Naive thymus-derived CD8-positive, alpha-beta T cell (primary cell): Measurements from ENCODE around the gene LSM14B. TPM values are rescaled to one million over a fixed set of nuclear protein-coding genes. Genes with fewer than 3 reads are reported as not detected.

Experiments
- ATAC-seq, 2 donors: fragments of 150-1000 bp; cut with Tn5 transposase in 1 of 2; sonication (Bioruptor Pico), chemical (Tn5 transposase) in 1 of 2; 1 replicate in 1 of 2; 2 replicates in 1 of 2; pipeline ENCODE4 v1.10.0; 2021; ENCODE audit warnings: mild to moderate bottlenecking in 2 of 2, moderate library complexity in 2 of 2
- POLR2A ChIA-PET: fragments of 350-600 bp; sonication (Branson Sonifier 250); formaldehyde crosslinking; loops from one replicate; lab custom pipeline; 2021; ENCODE audit warnings: antibody characterized with exemption; lab: Charles Lee
- DNase-seq, 10 donors: peaks; one replicate each; pipeline versions ENCODE4 v3.0.0 to v3.0.0-alpha.2; 2020 to 2022
- H3K27ac Mint-ChIP-seq, 10 donors: one replicate each; pipeline ENCODE4 v1.8.0; 2020 to 2022; ENCODE audit warnings: mild to moderate bottlenecking in 10 of 10, mixed read lengths in 10 of 10, moderate library complexity in 4 of 10, inconsistent platforms in 1 of 10
- H3K27me3 Mint-ChIP-seq, 5 donors: one replicate each; pipeline ENCODE4 v1.8.0; 2021 to 2022; ENCODE audit warnings: mixed read lengths in 5 of 5
- H3K36me3 Mint-ChIP-seq, 3 donors: one replicate each; pipeline ENCODE4 v1.8.0; 2020 to 2022; ENCODE audit warnings: mixed read lengths in 3 of 3, mild to moderate bottlenecking in 2 of 3, inconsistent platforms in 1 of 3
- H3K4me1 Mint-ChIP-seq, 4 donors: one replicate each; pipeline ENCODE4 v1.8.0; 2021 to 2022; ENCODE audit warnings: mixed read lengths in 4 of 4
- H3K4me3 Mint-ChIP-seq, 10 donors: one replicate each; pipeline ENCODE4 v1.8.0; 2020 to 2022; ENCODE audit warnings: mild to moderate bottlenecking in 10 of 10, mixed read lengths in 10 of 10, moderate library complexity in 6 of 10, inconsistent platforms in 1 of 10
- H3K9me3 Mint-ChIP-seq, 9 donors: one replicate each; pipeline ENCODE4 v1.8.0; 2020 to 2022; ENCODE audit warnings: mixed read lengths in 9 of 9, mild to moderate bottlenecking in 3 of 9, inconsistent platforms in 1 of 9, moderate library complexity in 1 of 9
- polyA plus RNA-seq, 3 donors: library from polyadenylated mRNA; unstranded; fragments of 300-500 nt; fragmentation: Illumina TruSeq; gene quantifications; one replicate each; pipeline ENCODE4 v1.2.3, GENCODE V29; 2021
- total RNA-seq, 8 experiments: library from RNA in 2 of 8; stranded (reverse) in 2 of 8; gene quantifications; one replicate each; pipeline ENCODE4 v1.2.3 and lab custom pipeline; 2021 to 2026

LSM14B gene
- total and polyA plus RNA-seq, 5 experiments from 2014 or later = 1.5 to 55.8 (median 2.4) TPM

DNA sequence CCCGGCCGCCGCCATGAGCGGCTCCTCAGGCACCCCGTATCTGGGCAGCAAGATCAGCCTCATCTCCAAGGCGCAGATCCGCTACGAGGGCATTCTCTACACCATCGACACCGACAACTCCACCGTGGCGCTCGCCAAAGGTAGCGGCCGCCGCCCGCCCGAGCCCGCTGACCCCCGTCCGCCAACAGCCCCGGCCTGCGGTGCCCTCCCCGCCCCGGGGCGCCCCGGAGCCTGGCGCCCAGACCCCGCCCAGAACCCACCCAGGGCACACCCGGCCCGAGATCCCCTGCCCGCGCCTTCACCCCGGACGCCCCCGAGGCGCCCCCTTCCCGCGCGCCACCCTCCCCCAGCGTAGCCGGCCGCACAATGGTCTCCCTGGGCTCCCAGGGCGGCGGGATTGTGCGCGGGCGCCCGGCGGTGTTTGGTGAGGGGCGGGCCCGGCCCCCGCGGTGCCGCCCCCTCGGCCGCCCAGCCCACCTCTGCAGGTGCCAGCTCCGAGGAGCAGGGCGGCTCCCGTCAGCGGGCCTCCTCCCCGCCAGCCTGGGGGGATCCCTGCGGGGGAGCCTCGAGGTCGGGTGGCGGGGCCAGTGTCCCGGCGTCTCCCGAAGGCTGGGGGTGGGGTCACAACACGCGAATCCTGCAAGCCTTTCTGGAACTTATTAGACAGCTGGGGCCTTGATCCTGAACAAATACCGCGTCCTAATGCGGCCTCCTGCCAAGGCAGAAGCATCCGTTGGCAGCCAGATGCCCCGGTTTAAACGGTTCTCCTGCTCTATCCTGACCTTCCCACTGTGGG is 577 bp downstream of the LSM14B start:
- peaks cover 0 to 38% (median 4%) of the 10 kb centered on the region in 3 donors for H3K36me3 Mint-ChIP-seq
- peak in 9 of 10 donors; percentile 35 to 70 (median 59) for DNase-seq
- peak overlapping the region in 9 of 10 donors; percentile 69 to 90 (median 84) for H3K27ac Mint-ChIP-seq
- POLR2A ChIA-PET = interaction anchor here (0.6 to 6.8 kb wide), 10 partner anchors 10 to 888 kb away, joined by 3 to 158 read pairs (median 12); partner anchors contain the start of genes PSMA7, SS18L1 and TAF4
- H3K4me3 Mint-ChIP-seq = peak overlapping the region; percentile 80 to 92 (median 85)
- H3K9me3 Mint-ChIP-seq = peaks cover 0 to 5% (median 0%) of the 10 kb centered on the region in 9 donors
- ATAC-seq = peak; percentile 25 to 34
- H3K27me3 Mint-ChIP-seq = no peaks in the 10 kb centered on the region
- peaks cover 25 to 65% (median 58%) of the 10 kb centered on the region in 4 donors for H3K4me1 Mint-ChIP-seq

DNA sequence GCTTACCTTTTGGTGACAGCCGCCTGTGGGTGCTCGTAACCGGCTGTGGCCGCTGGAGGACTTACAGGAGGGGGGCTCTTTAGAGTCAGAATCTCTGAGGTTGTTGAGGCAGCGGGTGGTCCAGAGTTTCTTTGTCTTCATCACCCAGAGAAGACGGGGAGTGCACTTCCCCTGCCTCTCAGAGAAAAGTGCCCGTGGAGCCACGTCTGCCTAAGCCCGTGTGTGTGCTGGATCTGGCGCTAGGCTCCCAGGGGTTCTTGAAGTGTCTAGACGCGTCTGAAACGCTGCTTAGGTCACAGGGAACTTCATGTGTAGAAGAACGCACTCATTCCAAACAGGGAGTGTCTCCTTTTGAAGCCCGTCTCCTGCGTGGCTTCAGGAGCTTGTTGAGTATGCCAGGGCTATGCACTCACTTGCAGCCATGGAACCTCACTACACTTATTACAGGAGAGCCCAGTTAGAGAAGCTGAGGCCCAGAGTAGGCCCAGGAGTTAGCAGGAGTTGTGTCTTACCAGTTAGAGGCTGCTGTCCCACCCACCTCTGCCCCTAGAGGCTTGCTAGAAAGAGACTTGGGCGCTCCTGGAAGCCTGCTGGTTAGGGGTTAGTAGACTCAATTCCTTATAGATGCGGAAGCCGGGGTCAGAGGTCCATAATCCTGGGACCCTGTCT is 1.3 kb downstream of the LSM14B start:
- DNase-seq (peak in 1 of 10 donors; percentile 57), ATAC-seq (no peak)
- peak overlapping the region; percentile 80 to 92 (median 85) for H3K4me3 Mint-ChIP-seq
- H3K27ac Mint-ChIP-seq = peak overlapping the region in 9 of 10 donors; percentile 69 to 92 (median 84)
- H3K27me3 Mint-ChIP-seq = no peaks in the 10 kb centered on the region
- peaks cover 0 to 5% (median 0%) of the 10 kb centered on the region in 9 donors for H3K9me3 Mint-ChIP-seq
- peaks cover 0 to 45% (median 7%) of the 10 kb centered on the region in 3 donors for H3K36me3 Mint-ChIP-seq
- H3K4me1 Mint-ChIP-seq = peaks cover 27 to 65% (median 60%) of the 10 kb centered on the region in 4 donors
- POLR2A ChIA-PET = interaction anchor here (1.9 to 6.8 kb wide), 5 partner anchors 12 to 93 kb away, joined by 5 to 58 read pairs (median 17); partner anchors contain the start of genes PSMA7 and SS18L1

DNA sequence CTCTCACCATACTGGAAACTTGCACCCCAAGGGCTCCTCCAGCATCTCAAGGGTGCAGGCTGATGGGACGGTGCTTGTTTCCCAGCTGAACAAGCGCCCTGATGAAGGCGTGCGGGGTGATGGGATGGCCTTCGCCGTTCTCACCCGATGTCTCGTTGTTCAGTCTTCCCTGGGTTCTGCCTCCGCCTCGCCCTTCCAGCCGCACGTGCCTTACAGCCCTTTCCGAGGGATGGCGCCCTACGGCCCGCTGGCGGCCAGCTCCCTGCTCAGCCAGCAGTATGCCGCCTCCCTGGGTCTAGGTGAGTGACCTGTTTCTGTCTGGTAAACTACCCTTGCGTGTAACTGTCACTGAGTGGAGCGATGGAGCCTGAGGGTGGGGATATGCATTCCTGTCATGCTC is 3.9 kb downstream of the LSM14B start:
- H3K4me3 Mint-ChIP-seq = peak overlapping the region in 2 of 10 donors; percentile 1 to 19

DNA sequence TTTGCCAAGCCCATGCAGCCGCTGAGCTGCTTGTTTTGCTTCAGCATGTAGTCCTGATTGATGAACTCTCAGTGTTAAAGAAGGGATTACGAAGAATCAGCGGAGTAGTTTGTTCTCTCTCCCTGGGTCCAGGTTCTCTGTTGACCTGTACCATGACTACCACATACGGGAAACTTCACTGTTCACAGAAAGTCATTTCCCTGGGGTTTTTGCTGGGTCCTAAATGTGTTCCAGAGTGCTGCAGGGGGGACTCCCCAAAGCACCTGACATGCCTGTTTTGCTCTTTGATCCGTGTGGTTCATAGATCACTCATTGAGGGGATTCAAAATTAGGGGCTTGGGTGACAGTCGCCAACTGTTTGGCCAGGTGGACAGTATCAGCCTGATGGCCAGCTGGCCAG is 5.5 kb downstream of the LSM14B start:
- Mint-ChIP-seq H3K36me3 (peaks cover 0 to 85% (median 12%) of the 10 kb centered on the region in 3 donors), H3K27me3 (no peaks in the 10 kb centered on the region), H3K4me1 (peaks cover 28 to 70% (median 62%) of the 10 kb centered on the region in 4 donors), H3K4me3 (peak overlapping the region in 1 of 10 donors; percentile 24), H3K27ac (peak overlapping the region in 6 of 10 donors; percentile 25 to 87 (median 60)), H3K9me3 (no peaks in the 10 kb centered on the region)
- POLR2A ChIA-PET = interaction anchor here (3.2 kb wide), 1 partner anchor 61 kb away, joined by 15 read pairs; the partner anchor contains the start of gene TAF4
- DNase-seq (no peak), ATAC-seq (no peak)

More for the DNA sequence above, 3.9 kb downstream of the LSM14B start:
- Mint-ChIP-seq H3K27me3 (no peaks in the 10 kb centered on the region), H3K36me3 (peaks cover 0 to 70% (median 12%) of the 10 kb centered on the region in 3 donors), H3K27ac (peak overlapping the region in 2 of 10 donors; percentile 51 to 64), H3K9me3 (peaks cover 0 to 2% (median 0%) of the 10 kb centered on the region in 9 donors), H3K4me1 (peaks cover 21 to 63% (median 52%) of the 10 kb centered on the region in 4 donors)
- POLR2A ChIA-PET = interaction anchor here (3.2 to 6.8 kb wide), 3 partner anchors 9 to 60 kb away, joined by 15 to 58 read pairs (median 44); partner anchors contain the start of genes PSMA7, SS18L1 and TAF4
- peak in 1 of 10 donors; percentile 34 for DNase-seq
- no peak for ATAC-seq

DNA sequence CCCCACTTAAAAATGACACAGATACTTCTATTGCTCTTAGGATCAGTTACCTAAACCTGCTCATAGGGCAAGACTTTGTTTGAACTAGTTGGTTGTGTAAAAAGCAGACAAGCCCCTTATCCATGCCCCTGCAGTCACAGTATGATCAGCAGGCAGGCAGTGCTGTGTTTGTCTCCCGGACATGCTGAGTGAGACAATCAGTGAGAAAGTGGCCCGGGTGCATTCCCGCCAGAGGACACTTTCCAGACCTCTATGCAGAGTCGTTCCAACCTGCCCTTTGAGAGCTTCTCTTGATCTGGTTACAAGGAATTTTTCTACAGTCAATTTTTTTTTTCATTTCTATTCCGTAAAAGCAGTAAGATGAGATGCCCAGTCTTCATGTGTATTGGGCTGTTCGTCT is 6.2 kb downstream of the LSM14B start:
- no peak overlapping the region for H3K4me3 Mint-ChIP-seq
- H3K36me3 Mint-ChIP-seq = peaks cover 0 to 92% (median 12%) of the 10 kb centered on the region in 3 donors
- no peaks in the 10 kb centered on the region for H3K27me3 Mint-ChIP-seq
- peaks cover 27 to 72% (median 61%) of the 10 kb centered on the region in 4 donors for H3K4me1 Mint-ChIP-seq
- DNase-seq (peak in 1 of 10 donors; percentile 15), ATAC-seq (no peak)
- H3K9me3 Mint-ChIP-seq = no peaks in the 10 kb centered on the region
- POLR2A ChIA-PET = interaction anchor here (0.8 to 3.2 kb wide), 2 partner anchors 62 to 97 kb away, joined by 3 to 15 read pairs; partner anchors contain the start of gene TAF4
- H3K27ac Mint-ChIP-seq = peak overlapping the region in 5 of 10 donors; percentile 20 to 87 (median 73)

DNA sequence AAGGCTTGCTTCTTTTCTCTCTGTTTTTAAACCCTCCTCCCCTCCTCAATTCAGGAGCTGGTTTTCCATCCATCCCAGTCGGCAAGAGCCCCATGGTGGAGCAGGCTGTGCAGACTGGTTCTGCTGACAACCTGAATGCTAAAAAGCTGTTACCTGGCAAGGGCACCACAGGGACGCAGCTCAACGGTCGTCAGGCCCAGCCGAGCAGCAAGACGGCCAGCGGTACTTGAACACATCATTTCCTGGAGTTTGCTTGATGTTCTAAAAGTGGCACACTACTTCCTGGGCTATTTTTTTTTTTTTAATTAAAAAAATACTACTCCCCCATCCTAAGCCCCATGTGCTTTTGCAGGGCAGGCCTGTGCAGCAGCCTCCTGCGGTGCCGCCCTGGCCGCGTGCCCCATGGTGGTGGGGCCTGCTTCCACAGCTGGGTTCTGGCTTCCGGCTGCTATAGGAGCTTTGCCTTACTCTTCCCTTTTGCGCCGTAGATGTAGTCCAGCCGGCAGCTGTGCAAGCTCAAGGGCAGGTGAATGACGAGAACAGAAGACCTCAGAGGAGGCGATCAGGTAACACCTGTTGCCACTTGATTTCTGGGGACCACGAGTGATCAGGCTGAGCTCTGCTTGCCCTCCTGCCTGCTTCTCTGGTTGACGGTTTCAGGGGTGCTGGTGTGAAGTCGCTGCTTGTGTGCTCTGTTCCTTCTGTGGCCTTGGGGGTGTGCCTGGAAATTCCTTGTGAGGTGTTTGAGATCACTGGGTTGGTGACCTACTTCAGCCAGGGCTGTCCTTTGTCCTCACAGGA is 7.7 kb downstream of the LSM14B start:
- ATAC-seq = peak; percentile 36
- peak overlapping the region in 7 of 10 donors; percentile 13 to 91 (median 64) for H3K27ac Mint-ChIP-seq
- peak overlapping the region in 2 of 10 donors; percentile 19 to 24 for H3K4me3 Mint-ChIP-seq
- no peaks in the 10 kb centered on the region for H3K27me3 Mint-ChIP-seq
- H3K9me3 Mint-ChIP-seq = no peaks in the 10 kb centered on the region
- peaks cover 21 to 64% (median 49%) of the 10 kb centered on the region in 4 donors for H3K4me1 Mint-ChIP-seq
- POLR2A ChIA-PET = interaction anchor here (1.7 kb wide), 1 partner anchor 64 kb away, joined by 10 read pairs; the partner anchor contains the start of gene TAF4
- H3K36me3 Mint-ChIP-seq = peaks cover 0 to 94% (median 11%) of the 10 kb centered on the region in 3 donors
- DNase-seq = peak in 1 of 10 donors; percentile 37

DNA sequence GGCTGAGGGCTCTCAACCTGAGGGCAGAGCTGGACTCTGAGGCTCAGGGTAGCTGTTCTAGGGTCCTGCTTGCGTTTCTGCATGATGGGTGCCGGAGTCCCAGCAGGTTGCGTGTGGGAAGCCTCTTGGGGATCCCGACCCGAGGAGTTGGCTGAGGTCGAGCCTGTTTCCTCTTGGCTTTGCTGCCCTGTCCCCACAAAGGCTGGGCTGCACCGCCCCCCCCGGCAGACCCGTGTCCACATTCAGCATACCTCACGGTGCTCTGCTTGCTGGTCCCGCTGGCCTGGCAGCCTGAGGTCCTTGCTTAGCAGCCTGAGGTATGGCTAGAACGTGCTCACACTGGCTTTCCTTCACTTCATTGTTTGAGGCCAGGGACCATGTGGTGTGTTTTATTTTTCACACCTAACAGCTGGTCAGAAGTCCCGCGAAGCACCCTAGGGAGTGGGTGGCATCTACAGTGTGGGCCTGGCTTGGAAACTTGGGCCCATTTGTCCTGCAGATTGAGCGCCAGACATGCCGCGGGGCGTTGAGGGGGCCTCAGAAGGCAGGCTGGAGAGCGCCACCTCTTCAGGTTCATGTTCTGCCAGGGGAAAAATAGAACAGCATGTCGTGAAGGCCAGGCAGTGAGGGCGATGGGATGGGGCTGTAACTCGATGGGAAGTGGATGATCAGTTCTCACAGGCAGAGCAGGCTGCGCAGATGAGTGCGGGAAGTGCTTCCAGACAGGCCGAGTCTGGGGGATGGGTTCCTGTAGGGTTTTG is 9.5 kb downstream of the LSM14B start:
- Mint-ChIP-seq H3K9me3 (no peaks in the 10 kb centered on the region), H3K36me3 (peaks cover 0 to 94% (median 14%) of the 10 kb centered on the region in 3 donors), H3K27ac (peak overlapping the region; percentile 67 to 92 (median 86)), H3K4me3 (peak overlapping the region in 8 of 10 donors; percentile 3 to 65 (median 51)), H3K4me1 (peaks cover 21 to 55% (median 45%) of the 10 kb centered on the region in 4 donors), H3K27me3 (no peaks in the 10 kb centered on the region)
- ATAC-seq = no peak
- POLR2A ChIA-PET = interaction anchor here (1.0 to 2.3 kb wide), 2 partner anchors 9 to 11 kb away, joined by 7 to 10 read pairs; partner anchors contain the start of genes LSM14B, PSMA7 and SS18L1
- no peak for DNase-seq

DNA sequence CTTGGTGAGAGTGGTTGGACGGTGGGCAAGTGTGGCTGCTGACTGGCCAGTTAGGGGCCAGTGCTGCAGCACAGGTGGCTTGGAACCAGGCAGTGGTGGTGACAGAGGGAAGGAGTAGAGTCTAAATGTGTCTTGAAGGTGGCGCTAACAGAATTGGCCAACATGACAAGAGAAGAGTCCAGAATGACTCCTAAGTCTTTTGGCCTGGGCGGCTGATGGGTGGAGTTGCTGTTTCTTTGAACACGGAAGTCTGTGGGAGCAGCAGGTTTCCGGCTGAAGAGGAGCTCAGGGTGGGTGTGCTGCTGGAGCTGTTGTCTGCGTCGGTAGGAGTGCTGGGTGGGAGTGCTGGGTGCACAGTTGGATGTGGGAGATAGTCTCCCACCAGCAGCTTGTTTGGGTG is 10.1 kb downstream of the LSM14B start:
- H3K9me3 Mint-ChIP-seq = no peaks in the 10 kb centered on the region
- POLR2A ChIA-PET = interaction anchor here (1.0 to 2.3 kb wide), 3 partner anchors 10 to 60 kb away, joined by 6 to 10 read pairs (median 7); partner anchors contain the start of genes LSM14B, PSMA7 and SS18L1
- peaks cover 0 to 94% (median 16%) of the 10 kb centered on the region in 3 donors for H3K36me3 Mint-ChIP-seq
- H3K27ac Mint-ChIP-seq = peak overlapping the region; percentile 67 to 92 (median 85)
- ATAC-seq (no peak), DNase-seq (no peak)
- H3K4me1 Mint-ChIP-seq = peaks cover 24 to 53% (median 47%) of the 10 kb centered on the region in 4 donors
- H3K4me3 Mint-ChIP-seq = peak overlapping the region in 8 of 10 donors; percentile 29 to 65 (median 42)
- H3K27me3 Mint-ChIP-seq = no peaks in the 10 kb centered on the region

DNA sequence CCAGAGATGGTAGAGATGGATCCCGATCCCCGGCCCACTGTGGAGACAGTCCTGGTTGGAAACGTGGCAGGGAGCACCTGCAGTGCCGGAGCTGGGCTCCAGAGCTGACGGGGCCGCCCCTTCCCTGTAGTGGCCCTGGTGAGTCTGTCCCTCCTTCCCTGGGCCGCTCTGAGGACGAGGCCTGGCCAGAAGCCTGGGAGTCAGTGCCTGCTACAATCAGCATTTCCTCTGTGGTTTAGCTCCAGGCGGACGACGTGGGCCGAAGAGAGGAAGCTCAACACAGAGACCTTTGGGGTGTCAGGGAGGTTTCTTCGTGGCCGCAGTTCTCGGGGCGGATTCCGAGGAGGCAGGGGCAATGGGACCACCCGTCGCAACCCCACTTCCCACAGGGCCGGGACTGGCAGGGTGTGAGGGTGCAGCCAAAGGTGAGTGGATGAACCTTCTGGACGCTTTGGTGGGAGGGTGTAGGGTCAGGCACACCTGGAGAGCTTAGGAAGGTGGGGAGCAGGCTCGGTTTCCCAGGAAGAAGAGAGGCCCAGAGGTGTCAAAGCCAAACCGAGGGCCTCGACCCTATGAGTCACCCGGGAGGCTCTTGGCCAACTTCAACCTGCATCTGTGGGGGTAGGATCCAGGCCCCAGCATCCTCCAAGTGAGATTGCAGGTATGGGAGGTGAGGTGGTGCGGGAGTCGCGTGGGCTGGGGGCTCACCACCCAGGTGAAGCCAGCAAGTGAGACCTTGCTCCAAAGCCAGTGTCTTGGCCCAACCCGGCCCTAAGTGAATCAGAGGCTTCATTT is 11.0 kb downstream of the LSM14B start:
- peaks cover 8 to 94% (median 20%) of the 10 kb centered on the region in 3 donors for H3K36me3 Mint-ChIP-seq
- DNase-seq (no peak), ATAC-seq (no peak)
- no peaks in the 10 kb centered on the region for H3K27me3 Mint-ChIP-seq
- POLR2A ChIA-PET = interaction anchor here (1.0 to 3.6 kb wide), 4 partner anchors 9 to 61 kb away, joined by 6 to 44 read pairs (median 8); partner anchors contain the start of genes LSM14B, PSMA7 and SS18L1
- peak overlapping the region in 7 of 10 donors; percentile 65 to 92 (median 75) for H3K27ac Mint-ChIP-seq
- peak overlapping the region in 5 of 10 donors; percentile 6 to 55 (median 22) for H3K4me3 Mint-ChIP-seq
- H3K4me1 Mint-ChIP-seq = peaks cover 24 to 53% (median 45%) of the 10 kb centered on the region in 4 donors
- H3K9me3 Mint-ChIP-seq = no peaks in the 10 kb centered on the region

DNA sequence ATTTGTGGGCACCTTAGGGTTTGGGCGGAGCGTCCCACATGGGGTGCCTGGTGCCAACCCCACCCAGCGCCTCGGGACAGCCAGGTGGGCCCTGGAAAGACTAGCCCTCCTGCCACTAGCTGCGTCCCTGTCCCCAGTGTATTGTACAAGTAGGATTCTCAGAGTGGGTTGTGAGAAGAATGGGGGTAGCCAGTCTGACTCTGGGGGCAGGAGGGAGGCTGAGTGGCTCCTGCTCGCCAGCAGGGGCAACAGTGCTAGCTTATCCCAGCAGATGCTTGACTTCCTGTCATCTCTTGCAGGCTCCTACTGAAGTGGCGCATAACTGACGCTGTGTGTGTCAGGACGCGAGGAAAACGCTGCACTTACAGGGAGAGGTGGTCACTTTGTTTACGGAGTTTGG is 11.6 kb downstream of the LSM14B start:
- peak overlapping the region in 4 of 10 donors; percentile 6 to 29 (median 18) for H3K4me3 Mint-ChIP-seq
- DNase-seq (no peak), ATAC-seq (peak; percentile 27 to 54)
- POLR2A ChIA-PET = interaction anchor here (0.6 to 3.6 kb wide), 5 partner anchors 9 to 68 kb away, joined by 4 to 44 read pairs (median 6); partner anchors contain the start of genes LSM14B, PSMA7, SS18L1 and TAF4
- H3K27me3 Mint-ChIP-seq = no peaks in the 10 kb centered on the region
- H3K27ac Mint-ChIP-seq = peak overlapping the region in 9 of 10 donors; percentile 57 to 85 (median 68)
- no peaks in the 10 kb centered on the region for H3K9me3 Mint-ChIP-seq
- peaks cover 9 to 94% (median 24%) of the 10 kb centered on the region in 3 donors for H3K36me3 Mint-ChIP-seq
- peaks cover 25 to 50% (median 42%) of the 10 kb centered on the region in 4 donors for H3K4me1 Mint-ChIP-seq
